Fibroblast of the aortic adventitia (primary cell): ENCODE data around the gene FMN1. TPM values are rescaled to one million over a fixed set of nuclear protein-coding genes. Genes with fewer than 3 reads are reported as not detected.

Experiments
- DNase-seq: peaks from one replicate; pipeline ENCODE4 v3.0.0-alpha.2; 2010; ENCODE audit warnings: low read depth
- H3K4me3 ChIP-seq: 2 replicates; pipeline ENCODE4 v1.5.1; 2011; ENCODE audit warnings: low read depth, mild to moderate bottlenecking, control low read depth, low read length, moderate library complexity
- total RNA-seq: library from RNA; depleted of rRNA; stranded (reverse); fragments of >200 nt; gene quantifications from 2 replicates; pipeline ENCODE4 v1.2.3, GENCODE V29; 2012; ENCODE audit warnings: low replicate concordance
- TF ChIP-seq, protein P1 (sequence below): IDR thresholded peaks from 2 replicates; pipeline ENCODE4 v1.5.1; 2011; ENCODE audit warnings: mild to moderate bottlenecking, low read length, control low read depth, inconsistent platforms; ENCODE audit not compliant: insufficient read depth

The FMN1 gene
- total RNA-seq, 1 donor, result 1.1 TPM

DNA sequence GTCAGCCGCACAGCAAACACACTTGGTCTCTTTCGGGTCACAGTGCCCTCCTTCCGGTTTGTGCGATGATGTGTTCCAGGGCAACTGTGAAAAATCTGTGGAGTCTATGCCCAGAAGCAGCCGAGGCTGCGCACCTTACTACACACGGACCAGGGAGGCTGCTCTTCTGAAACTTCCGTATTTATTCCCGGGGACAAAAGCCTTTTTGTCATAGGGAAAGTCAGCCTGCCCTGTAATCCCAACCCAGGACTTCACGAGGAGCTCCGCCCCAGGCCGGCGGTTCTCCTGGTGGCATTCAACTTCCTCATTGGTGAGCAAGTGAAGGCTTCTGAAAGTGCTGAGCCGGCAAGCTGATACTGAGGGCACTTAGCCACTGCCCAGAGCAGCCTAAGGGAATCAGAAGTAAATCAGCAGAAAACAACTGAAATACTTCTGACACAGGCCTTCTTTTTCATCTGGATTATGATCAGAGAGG is 126.5 kb downstream of the FMN1 start:
- no peak for DNase-seq
- TF ChIP-seq, protein P1, sequence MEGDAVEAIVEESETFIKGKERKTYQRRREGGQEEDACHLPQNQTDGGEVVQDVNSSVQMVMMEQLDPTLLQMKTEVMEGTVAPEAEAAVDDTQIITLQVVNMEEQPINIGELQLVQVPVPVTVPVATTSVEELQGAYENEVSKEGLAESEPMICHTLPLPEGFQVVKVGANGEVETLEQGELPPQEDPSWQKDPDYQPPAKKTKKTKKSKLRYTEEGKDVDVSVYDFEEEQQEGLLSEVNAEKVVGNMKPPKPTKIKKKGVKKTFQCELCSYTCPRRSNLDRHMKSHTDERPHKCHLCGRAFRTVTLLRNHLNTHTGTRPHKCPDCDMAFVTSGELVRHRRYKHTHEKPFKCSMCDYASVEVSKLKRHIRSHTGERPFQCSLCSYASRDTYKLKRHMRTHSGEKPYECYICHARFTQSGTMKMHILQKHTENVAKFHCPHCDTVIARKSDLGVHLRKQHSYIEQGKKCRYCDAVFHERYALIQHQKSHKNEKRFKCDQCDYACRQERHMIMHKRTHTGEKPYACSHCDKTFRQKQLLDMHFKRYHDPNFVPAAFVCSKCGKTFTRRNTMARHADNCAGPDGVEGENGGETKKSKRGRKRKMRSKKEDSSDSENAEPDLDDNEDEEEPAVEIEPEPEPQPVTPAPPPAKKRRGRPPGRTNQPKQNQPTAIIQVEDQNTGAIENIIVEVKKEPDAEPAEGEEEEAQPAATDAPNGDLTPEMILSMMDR, result no peak
- H3K4me3 ChIP-seq, result no peak overlapping the region

DNA sequence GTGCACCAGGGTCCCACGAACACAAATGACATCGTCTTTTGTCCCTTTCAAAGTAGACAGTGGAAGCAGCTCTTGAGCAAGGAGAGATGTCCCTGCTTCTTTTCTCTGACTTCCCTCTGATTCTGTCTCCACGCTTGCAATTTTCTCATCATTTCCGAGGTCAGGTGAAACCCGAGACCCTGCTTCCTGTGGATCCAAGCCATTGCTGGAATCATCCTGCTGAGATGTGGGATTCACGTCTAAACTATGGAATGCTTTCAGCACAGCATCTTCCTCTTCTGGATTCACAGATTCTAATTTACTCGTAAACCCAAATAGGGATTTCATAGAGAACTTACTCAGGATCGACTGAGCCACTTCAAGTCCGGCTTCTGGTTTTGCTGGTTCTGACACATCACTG is 127.1 kb downstream of the FMN1 start:
- TF ChIP-seq, protein P1, result no peak
- no peak overlapping the region for H3K4me3 ChIP-seq
- no peak for DNase-seq

DNA sequence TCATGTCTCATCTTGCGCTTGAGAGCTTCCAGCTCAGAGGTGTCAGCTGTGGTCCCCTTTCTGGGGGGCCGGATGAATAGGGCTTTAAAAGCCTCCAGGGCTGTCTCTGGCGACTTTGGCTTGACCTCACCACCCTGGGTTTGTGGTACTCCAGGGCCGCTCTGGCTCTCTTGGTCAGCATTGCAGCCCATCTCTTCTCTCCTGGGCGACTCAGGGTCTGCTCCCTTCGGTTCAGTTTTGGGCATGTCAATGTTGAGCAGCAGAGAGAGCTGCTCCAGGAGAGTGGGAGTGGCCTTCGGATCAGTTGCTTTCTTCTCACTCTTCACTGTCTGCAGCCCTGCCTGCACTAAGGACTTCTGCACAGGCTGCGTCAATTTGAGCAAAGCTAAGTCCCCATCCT is 127.9 kb downstream of the FMN1 start:
- DNase-seq, result no peak
- H3K4me3 ChIP-seq, result no peak overlapping the region

DNA sequence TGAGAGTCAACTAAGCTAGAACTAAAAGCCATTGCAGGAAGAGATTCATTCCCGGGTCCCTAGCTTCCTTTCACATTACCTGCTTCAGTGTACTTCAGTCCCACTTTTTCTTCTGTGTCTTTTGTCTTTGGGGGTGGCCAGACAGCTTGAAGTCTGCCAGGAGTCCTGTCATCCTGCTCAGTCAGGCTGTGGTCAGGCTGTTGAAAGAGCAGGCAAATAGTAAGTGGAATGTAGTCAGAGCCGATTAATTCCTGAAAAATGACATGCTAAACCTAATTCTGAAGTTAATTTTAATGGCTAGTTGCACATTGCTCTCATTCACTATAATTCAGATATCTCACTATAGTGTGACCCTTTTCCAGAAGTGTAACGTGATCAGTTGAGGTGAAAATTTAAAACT is 129.6 kb downstream of the FMN1 start:
- peak; percentile 43 for DNase-seq
- H3K4me3 ChIP-seq, result no peak overlapping the region
- TF ChIP-seq, protein P1, result no peak

More for the DNA sequence above, 127.9 kb downstream of the FMN1 start:
- TF ChIP-seq, protein P1, result no peak

DNA sequence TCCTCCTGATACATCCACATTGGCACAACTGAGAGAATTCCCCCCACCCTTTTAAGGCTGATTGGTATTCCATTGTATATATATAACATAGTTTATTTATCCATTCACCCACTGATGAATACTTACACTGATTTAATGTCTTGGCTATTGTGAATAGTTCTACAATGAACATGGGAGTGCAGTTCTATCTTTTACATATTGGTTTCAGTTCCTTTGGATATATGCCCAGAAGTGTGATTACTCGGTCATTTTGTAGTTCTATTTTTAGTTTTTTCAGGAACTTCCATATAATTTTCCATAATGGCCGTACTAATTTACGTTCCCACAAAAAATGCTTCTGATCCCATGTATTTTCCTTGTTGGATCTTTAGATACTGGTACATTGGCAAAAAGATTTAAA is 135.3 kb downstream of the FMN1 start:
- no peak overlapping the region for H3K4me3 ChIP-seq
- peak; percentile 38 for DNase-seq
- TF ChIP-seq, protein P1, result no peak

DNA sequence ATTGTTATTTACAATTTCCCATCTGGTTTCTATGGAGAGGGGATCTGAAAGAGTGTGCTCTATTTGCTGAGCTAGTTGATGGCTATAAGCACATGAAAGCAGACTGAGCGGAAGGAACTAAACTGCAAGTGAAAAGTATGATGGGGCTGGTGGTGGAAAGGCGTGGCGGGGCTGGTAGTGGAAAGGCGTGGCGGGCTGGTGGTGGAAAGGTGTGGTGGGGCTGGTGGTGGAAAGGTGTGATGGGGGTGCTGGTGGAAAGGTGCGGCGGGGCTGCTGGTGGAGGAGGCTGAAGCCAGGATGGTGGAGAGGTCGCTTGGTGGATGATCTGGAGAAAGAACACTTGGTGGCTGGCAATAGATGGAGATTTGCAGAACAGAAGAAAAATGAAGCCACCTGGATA is 136.7 kb downstream of the FMN1 start:
- no peak overlapping the region for H3K4me3 ChIP-seq
- TF ChIP-seq, protein P1, result no peak
- no peak for DNase-seq

DNA sequence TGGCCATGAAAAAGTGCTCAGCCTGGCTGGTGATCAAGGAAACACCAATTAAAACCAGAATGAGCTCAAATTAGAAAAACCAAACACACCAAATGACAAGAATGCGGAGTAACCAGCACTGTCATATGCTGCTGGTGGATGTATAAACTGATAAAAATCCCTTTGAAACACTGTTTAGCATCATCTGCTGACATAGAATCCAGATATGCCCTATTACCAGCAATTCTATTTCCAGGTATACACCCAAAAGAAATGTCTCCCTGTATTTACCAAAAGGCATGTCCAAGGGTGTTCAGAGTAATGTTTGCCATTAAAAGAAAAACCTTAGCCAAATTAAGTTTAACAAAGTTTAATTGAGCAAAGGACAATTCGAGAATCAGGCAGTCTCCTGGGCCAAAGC is 138.6 kb downstream of the FMN1 start:
- TF ChIP-seq, protein P1, result no peak
- no peak for DNase-seq
- H3K4me3 ChIP-seq, result no peak overlapping the region
